DMS153 (cell line): Measurements from ENCODE around the gene RASSF1.
"Not testable (repeated sequence)": the region's sequence is repeated elsewhere in the genome, so short reads cannot be mapped to it uniquely, and the experiment has no call there.

Source experiments
- DNase-seq: peaks from one replicate; lab custom pipeline; 2025; lab: John Stamatoyannopoulos, UW

RASSF1 gene

DNA sequence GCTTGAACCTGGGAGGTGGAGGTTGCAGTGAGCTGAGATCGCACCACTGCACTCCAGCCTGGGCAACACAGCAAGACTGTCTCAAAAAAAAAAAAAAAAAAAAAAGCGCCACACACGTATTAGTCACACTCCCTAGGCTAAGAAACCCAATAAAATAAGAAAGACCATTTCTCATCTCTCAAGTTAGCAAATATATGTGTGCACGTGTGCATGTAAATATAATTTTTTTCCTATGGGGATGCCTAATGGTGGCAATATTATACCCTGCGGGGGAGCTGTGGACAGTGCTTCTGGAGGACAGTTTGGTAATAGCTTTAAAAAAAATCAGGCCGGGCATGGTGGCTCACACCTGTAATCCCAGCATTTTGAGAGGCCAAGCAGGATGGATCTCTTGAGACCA is 56.5 kb downstream of the RASSF1 start:
- DNase-seq = not testable (repeated sequence)
